Right ventricle myocardium superior (tissue), 1 donor: ENCODE measurements around the gene CTSW. TPM values are rescaled to one million over a fixed set of nuclear protein-coding genes. Genes with fewer than 3 reads are reported as not detected.

Experiments used
- ATAC-seq: fragments of 200-7000 bp; cut with Tn5 transposase; one replicate; pipeline ENCODE4 v1.9.1; 2020; ENCODE audit warnings: mild to moderate bottlenecking; ENCODE audit not compliant: poor library complexity
- DNase-seq: peaks from one replicate; pipeline ENCODE4 v3.0.0-alpha.2; 2020
- intact Hi-C: fragments of 100-400 bp; cut with DNase I; formaldehyde crosslinking; loops from one replicate; pipeline ENCODE4 v1.11.2; 2022
- total RNA-seq: library from RNA; stranded (reverse); fragmentation: NEBNext Ultra II Directional; extraction: Animal tissue kit (Norgen Biotek cat#: 25700); gene quantifications from one replicate; pipeline ENCODE4 v1.2.1, GENCODE V29; 2021
- donor health status: DM: no; HTN: yes; CAD: no; lungs with severe emphysema.

CTSW gene
- total RNA-seq, 1 donor from 2014 or later = 0.73 TPM

DNA sequence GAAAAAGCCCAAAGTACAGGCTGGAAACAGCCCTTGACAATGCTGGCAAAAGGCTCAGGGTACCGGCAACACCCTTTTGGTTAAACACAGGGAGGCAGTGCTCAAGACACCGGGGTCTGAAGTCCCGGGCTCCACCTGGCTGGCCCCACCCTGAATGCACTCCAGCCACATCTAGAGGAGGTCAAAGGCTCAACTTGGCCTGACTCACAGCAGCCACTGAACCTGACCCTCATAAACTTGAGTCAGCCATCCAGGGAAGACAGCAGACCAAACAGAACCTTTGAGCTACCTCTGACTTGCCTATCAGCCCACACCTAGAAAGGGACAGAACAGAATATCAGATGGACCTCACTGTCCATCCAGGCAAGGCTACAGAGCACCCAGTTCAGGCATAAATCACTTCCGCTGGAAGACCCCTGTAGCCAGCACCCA is 25.5 kb upstream of the CTSW start:
- intact Hi-C loops = no loop called here
- no peak for ATAC-seq
- DNase-seq = no peak

DNA sequence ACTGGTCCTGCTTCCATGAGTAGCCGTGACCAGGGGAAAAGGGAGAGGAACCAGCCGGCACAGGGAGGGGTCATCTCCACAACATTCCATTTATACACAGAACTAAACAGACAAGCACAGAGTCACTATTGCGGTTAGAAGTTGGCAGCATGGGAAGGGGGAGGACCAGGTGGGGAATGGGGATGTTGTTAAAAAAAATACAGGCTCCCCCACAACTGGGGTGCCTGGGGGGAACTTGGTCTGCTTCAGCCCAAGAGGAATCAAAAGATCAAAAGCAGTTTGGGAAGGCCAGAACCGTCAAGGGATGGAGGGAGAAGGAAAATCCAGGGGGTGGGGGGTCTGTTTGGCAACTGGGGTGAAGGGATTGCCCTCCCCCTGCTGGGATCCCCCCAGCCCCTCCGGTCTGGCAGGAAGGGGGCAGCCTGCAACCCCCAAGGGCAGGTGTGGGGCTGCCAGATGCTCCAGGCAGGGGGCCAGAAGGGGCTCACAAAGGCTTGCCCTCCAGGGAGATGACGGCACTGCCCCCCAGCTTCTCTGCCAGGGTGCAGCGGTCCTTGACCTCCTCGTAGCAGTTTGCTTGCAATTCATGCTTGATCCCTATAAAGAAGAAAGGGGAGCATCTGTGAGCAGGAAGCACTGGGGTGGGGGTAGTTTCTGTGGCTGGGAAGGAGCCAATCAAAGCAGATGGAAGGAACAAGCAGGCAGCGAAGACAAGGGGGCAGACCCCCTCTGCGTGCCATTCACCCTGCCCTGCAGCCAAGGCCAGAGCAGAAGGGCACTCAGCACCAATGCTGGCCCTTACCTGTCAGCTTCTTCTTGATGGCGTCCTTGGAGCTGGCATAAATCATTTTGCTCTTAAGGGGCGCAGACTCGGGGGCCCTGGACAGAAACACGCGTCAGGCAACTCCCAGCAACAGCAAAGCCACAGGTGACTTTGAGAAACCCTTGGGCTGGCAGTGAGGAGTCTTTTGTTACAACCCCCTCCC is 24.5 kb upstream of the CTSW start:
- DNase-seq = no peak
- intact Hi-C loops = no loop called here
- no peak for ATAC-seq

DNA sequence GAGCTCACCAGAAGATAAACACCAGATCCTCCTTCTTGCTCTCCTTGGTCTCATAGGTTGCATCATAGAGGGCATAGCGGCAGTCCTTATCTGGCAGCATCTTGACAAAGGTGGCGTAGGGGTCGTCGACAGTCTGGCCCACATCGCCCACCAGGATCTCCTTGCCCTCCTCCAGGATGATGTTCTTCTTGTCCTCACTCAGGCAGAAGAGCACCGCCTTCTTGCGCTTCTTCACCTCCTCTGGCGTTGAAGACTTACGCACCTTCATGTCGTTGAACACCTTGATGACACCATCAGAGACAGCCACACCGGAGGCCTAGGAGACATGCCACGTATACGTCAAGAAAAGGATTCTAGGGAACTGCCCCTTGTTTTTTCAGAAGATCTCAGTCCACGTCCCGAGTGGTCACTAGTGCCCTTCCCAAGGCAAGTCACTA is 23.7 kb upstream of the CTSW start:
- no peak for ATAC-seq
- intact Hi-C loops = no loop called here
- no peak for DNase-seq

DNA sequence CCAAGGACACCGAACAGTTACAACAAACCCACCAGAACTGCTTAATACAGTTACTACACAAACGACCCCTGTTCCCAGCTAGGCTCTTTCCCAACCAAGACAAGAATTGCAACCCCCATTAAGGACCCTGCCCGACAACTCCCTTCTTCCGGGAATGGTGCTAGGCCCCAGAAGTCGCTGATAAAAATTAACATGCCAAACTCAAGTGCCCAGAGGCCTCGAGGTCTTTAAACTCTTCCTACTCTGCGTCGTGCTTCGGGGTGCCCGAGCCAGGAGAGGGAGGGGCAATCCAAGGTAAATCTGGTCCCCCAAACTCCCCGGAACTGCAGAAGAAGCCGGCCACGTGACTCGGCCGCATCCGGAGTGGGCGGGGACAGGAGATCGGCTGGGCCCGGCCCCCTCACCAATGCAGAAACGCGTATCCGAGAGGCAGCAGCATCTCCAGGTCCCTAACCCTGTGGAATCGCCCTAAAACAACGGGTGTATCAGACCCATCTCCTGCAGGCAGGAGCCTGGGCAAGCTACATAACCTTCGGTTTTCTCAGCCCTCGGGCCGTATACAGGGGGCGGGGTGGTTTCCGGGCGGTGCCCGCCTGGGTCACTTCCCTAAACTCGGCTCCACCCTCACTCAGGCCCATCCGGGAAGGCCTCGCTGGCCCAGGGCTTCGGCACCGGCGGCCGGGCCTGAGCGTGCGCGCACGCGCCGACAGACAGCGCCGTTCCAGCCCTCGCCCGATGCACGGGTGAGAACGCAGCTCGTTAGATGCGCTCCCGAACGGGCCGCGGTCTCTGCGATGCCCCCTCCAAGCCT is 22.7 kb upstream of the CTSW start:
- intact Hi-C loops = no loop called here
- peak; percentile 92 for DNase-seq
- peak; percentile 32 for ATAC-seq

DNA sequence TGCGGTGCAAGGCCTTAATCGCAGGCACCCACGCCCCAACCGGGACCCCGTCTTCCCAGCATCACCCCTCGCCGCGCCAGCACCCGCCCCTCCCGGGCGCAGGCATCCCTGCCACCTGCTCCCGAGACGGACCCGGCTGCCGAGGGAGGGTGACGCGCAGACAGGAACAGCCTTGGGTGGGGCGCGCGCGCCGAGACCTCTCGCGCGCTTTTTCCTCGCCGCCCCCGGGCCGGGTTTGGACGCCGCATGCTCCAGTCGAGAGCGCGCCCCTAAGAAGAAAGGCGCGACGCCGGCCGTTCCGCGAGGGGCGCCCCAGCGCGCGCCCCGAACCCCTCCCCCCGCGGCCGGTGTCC is 22.2 kb upstream of the CTSW start:
- intact Hi-C loops = no loop called here
- ATAC-seq (no peak), DNase-seq (peak; percentile 69)

DNA sequence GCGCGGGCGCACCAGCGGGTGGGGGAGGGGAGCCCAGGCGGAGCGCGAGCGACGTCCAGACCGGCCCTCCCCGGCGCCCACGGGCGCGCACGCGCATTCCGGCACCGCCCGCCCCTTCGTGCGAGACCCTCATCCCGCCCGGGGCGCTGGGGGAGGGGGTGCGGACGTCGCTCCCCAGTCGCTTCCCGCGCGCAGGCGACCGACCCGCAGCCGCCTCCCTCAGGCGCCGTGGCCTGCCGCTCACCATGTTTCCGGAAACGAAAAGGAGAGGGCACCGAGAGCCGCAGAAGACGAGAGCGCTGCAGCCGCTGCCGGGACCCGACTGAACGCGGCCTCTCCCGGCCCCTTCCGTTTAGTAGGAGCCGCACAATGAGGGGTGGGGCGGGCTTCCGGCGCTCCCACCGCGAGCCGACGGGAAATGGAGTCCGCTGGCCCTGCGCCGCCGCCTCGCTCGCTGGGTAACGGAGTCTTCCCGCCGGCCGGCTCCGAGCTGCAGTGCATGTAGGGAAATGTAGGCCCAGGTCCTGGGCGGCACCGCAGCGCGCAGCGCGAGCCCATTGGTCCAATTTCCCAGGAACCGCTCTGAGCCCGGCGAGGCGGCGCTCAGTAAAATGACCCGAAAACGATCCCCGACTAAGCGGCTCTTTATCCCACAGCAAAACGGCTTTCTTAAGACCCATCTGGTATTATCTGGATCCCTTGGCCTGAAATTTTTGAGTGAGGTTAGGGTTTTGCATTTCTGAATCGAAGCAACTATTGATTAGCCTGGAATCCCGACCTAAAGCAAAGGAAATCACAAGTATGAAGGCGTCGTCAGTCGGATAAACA is 21.6 kb upstream of the CTSW start, which contains the start of gene CFL1:
TSS of gene CFL1 (minus strand) at position 328 of the 828 bp plus-strand sequence. CDS start at position 247, 81 bp downstream.
- ATAC-seq (peak; percentile 80), DNase-seq (peak; percentile 100)
- intact Hi-C loops = loop anchor here (2.0 kb wide), 1 partner anchor 31 kb away; the partner anchor contains the start of gene FIBP

DNA sequence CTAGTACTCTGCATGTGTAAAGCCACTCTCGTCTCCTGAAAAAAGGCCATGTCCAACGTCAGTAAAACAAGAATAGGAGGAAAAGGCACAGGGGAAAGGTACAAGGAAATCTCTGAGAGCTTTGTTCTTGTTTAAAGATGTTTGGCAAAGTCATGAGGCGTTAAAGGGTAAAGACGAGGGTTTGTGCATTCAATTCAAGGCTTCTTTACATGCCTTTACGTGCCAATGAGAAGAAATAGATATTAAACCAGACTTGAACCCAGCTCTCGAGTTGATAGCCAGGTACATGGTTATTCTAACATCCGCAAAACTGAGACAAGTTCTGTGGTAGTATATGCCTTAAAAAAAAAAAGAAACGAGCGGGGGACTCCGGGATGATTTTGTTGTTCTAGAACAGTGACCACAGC is 21.0 kb upstream of the CTSW start:
- intact Hi-C loops = loop anchor here (2.0 kb wide), 1 partner anchor 30 kb away; the partner anchor contains the start of gene FIBP
- no peak for ATAC-seq
- DNase-seq = no peak

DNA sequence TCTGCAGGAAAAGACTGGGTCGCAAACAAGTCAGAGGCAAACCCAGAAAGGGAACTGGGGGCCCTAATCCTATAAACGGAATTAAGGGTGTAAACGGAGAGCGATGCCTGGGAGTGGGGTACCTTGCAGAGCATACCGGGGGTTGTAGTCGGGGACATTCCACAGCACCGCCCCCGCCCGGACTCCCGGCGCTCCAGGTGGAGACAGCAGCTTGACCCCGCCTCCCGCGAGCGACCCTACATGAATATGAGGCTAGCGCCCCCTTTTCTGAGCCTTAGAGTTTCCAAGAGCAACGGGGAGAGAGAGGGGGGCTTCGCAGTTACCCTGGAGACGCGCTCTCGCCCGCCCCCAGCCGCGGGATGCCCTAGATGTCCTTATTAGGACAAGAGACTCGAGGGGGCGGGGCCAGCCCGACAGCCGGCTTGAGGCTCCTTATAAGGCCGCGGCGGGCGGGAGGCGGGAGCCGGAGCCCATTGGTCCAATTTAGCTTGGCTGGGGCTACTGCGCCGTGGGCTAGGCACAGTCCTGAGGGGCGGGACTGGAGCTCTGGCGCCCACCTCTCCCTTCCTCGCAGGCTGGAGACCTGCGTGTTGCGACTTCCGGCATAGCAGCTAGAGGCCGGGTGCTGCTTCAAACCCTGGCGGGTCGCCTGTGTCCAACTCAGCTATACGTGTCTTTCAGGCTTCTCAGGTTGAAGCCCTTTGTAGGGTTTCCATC is 20.4 kb upstream of the CTSW start:
- ATAC-seq (peak; percentile 78), DNase-seq (peak; percentile 100)
- intact Hi-C loops = loop anchor here (2.0 kb wide), 1 partner anchor 30 kb away; the partner anchor contains the start of gene FIBP

DNA sequence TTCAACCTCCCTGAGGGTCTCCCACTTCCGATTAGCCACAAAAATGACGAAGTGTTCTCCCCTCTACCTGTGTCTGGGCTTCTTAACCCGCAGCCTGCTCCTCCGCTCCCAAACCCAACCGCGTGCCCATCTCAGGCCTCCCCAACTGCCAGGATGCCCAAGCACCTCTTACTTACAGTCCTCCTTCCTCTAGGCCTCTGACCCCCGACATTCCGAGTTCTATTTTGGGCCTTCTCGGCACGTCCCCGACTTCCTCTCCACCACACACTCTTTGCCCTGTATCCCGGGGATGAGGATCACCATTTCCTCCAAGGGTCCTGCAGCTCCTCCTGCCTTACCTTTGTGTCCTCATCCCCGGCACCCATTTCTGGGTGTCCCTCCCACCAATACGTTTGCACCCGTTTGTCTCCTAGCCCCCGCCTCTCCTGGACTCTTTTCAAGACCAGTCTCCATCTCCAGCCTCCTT is 19.8 kb upstream of the CTSW start:
- no peak for DNase-seq
- intact Hi-C loops = loop anchor here (2.0 kb wide), 1 partner anchor 29 kb away; the partner anchor contains the start of gene FIBP
- ATAC-seq = no peak

DNA sequence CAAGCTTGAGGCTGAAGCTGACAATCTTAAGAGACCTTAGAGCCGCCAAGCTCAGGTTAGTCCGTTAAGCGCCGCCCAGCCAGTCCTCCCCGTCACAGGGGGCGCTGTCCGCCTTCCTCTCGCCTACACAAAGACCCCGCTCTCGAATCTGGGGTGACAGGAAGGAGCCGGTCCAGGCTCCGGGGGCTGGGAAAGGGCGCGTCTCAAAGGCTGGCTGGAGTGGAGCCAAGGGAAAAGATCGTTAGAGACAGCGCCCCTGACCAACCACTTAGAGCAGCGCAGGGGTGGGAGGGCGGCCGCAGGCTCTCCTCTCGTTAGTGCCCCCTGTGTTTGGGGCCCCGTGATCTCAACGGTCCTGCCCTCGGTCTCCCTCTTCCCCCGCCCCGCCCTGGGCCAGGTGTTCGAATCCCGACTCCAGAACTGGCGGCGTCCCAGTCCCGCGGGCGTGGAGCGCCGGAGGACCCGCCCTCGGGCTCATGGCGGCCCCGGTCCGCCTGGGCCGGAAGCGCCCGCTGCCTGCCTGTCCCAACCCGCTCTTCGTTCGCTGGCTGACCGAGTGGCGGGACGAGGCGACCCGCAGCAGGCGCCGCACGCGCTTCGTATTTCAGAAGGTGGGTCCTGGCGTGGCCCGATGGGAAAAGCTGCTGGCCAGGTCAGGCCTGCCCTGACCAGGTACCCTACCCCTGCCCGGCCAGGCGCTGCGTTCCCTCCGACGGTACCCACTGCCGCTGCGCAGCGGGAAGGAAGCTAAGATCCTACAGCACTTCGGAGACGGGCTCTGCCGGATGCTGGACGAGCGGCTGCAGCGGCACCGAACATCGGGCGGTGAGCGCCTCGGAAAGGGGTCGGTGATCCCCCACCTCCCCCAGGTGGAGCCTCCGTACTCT is 19.1 kb upstream of the CTSW start, which contains the start of gene MUS81:
TSS of gene MUS81 (plus strand) at position 156 of the 887 bp plus-strand sequence. CDS start at position 477, 321 bp downstream.
- ATAC-seq = peak; percentile 76
- peak; percentile 99 for DNase-seq
- intact Hi-C loops = no loop called here

DNA sequence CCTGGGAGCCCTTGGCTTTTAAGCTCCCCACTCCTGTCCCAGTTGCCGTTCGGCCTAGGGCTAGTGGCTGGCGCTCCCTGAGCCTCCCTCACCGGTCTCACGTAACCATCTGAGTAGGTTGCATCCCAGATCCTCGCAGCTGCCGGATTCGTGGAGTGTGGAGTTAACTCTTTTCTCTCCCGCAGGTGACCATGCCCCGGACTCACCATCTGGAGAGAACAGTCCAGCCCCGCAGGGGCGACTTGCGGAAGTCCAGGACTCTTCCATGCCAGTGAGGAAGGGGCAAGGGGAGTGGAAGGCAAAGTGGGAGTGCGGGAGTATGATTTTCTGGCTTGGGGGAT is 18.5 kb upstream of the CTSW start:
- intact Hi-C loops = no loop called here
- ATAC-seq = no peak
- no peak for DNase-seq

DNA sequence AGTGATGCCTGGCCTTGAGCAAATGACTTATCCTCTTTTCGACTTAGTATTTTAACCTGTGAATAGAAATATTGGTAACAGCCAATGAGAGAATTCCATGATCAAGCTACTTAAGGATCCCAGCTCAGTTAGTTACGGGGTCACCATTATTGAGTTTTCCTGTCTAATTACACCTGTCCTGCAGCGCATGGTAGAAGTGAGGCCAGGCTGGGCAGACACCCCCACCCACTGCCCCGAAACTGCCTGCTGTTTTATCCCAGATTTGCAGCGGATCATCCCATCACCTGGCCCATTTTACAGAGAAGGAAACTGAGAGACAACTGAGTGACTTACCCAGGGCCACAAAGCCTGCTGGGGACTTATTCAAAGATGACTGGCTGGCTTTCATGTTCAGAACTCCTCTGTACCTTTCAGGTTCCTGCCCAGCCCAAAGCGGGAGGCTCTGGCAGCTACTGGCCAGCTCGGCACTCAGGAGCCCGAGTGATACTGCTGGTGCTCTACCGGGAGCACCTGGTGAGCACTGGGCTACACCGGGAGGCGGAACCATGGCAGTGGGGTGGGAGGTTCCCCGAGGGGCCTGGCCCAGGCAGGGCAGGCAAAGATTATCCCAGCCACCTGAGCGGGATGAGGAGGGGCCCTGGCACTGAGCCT is 18.0 kb upstream of the CTSW start:
- intact Hi-C loops = no loop called here
- no peak for DNase-seq

DNA sequence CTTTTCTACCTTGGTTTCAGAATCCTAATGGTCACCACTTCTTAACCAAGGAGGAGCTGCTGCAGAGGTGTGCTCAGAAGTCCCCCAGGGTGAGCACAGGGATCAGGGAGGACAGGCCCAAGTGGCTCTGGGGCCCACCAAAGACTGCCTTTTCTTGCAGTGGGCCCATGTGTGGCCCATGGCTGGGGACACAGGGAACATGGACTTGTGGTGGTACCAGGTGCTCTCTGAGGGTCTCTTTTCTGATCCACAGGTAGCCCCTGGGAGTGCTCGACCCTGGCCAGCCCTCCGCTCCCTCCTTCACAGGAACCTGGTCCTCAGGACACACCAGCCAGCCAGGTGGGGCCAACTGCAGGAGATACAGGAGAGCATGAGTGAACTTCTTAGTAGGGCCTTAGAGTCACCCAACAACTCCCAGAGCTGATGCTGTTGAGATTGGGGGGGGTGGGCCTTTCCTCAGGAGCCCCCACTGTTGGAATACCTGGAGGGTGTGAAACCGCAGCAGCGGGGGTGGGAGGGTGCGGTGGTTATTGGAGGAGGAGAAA is 17.4 kb upstream of the CTSW start:
- DNase-seq (no peak), ATAC-seq (no peak)
- intact Hi-C loops = no loop called here

More for the DNA sequence above, 18.0 kb upstream of the CTSW start:
- ATAC-seq = no peak

DNA sequence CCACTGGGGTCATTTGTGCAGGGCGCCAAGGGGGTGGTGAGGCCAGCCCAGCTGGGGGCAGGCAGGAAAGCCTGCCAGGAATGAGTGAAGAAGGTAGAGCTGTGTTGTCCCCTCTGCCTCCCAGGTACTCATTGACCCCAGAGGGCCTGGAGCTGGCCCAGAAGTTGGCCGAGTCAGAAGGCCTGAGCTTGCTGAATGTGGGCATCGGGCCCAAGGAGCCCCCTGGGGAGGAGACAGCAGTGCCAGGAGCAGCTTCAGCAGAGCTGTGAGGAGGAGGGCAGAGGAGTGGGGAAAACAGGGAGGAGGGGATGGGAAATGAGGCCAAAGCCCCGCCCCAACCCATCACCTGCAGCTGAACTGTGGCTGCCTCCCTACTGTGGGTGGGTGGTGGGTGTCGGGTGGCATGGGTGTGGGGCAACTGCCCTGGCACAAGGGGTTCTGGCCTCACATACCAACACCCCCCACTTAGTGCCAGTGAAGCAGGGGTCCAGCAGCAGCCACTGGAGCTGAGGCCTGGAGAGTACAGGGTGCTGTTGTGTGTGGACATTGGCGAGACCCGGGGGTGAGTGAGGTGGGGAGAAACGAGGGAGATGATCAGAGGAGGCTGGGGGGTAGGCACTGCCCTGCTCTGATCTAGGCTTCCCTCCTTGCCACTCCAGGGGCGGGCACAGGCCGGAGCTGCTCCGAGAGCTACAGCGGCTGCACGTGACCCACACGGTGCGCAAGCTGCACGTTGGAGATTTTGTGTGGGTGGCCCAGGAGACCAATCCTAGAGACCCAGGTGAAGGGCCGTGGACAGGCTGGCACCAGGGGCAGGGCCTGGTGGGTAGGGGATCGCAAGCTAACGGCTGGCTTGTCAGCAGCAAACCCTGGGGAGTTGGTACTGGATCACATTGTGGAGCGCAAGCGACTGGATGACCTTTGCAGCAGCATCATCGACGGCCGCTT is 16.4 kb upstream of the CTSW start:
- intact Hi-C loops = no loop called here
- ATAC-seq = no peak
- no peak for DNase-seq
